GM19240 (cell line): ENCODE results near the gene ATAT1.

ENCODE experiments used
- DNase-seq: peaks from one replicate; pipeline ENCODE4 v3.0.0; 2011; ENCODE audit warnings: low spot score; ENCODE audit not compliant: insufficient read length

The ATAT1 gene

GRCh38 chr6:30613251-30614043, 13.2 kb upstream of the ATAT1 start:
- DNase-seq, result no peak

GRCh38 chr6:30614044-30614842, 12.4 kb upstream of the ATAT1 start:
- no peak for DNase-seq

DNA sequence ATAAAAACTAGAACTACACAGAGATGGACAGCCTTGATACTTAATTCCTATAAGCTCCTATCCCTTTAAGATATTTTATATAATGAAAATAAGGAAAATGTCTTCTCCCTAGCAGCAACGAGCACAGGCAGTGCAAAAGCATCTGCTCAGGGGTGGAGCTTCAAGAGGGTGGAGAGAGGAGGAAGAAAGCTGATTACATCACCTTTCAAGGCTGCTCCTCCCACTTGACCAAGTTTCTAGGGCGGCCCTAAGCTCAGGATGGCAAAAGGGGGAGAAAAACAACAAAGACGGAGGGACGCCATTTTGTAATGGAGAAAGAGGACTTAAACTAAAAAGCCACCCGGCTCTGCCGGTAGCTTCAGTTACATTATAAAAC, 11.8 kb upstream of the ATAT1 start:
- DNase-seq, result peak; percentile 65

DNA sequence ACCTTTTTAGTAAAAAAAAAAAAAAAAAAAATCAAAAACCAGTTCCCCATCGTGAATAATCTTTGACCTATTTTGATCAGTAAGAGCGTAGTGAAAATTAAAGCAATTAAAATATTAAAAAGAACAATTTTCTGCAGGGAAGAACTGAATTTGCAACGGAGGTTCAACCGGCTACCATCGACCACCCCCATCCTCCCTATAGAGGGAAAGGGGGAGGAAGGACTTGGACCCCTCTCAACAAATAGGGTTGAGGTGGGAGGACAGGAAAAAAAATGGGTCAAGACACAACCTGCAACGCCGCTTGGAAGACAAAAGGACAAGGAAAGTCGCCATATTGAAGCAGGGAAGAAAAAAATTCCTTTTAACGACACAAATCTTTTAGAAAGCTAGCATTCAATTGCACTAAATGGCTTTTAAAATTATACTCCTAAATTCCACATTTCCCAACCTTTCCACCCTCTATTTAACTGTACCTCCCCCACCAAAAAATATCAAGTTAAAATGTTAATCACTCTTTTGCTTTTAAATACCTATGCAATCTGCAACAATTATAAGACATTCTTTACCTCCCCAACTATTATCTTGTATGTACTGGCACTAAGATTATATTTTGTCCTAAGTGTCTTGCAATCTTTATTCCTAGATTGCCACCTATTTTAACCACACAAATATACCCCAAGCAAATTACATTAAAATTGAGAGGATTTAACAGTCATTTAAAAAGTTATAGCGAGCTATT, 11.3 kb upstream of the ATAT1 start:
- no peak for DNase-seq

GRCh38 chr6:30615958-30616810, 10.5 kb upstream of the ATAT1 start:
- no peak for DNase-seq

GRCh38 chr6:30616811-30617564, 9.7 kb upstream of the ATAT1 start, which contains the start of gene PPP1R10:
PPP1R10 (minus strand) TSS chr6:30617243; CDS start chr6:30609944, 7,299 bp downstream.
- peak; percentile 56 for DNase-seq

DNA sequence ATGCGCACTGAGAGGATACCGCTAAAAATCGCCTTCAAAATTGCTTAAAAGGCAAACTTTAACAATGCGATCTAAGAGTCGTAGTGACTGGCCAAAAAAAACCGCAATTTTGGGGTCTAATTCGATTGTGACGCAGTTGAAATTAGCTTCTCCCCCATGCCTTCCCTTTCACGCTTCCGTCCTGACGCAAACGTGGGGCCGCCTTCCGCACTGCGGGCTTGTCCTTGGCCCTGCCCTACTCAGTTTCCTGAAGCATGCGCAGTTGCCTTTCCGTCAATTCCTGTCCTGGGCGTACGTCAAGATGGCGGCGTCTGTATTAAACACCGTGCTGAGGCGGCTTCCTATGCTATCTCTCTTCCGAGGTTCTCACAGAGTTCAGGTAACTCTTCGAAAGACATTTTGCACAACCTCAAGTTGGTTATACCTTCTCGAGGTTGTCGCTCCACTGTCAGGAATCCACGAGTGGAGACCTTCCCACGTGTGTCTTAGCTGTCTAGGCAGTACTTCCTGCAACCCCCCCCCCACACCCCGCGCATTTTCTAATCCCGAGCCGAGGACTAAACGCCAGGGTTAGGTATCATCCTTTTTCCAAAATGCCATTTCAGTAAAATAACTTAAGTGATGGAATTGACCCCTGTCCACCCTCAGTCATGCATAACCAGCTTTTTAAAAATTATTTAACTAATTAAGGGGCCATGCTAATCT, 9.0 kb upstream of the ATAT1 start, which contains the start of gene MRPS18B:
Gene MRPS18B, plus strand, starts transcription at position 276 of the 705 bp plus-strand sequence. Its CDS starts 26 bp downstream, at position 302.
- DNase-seq, result peak; percentile 77

GRCh38 chr6:30618270-30618797, 8.3 kb upstream of the ATAT1 start:
- no peak for DNase-seq

GRCh38 chr6:30619561-30619960, 7.1 kb upstream of the ATAT1 start:
- DNase-seq, result no peak

- no peak for DNase-seq
These were observed 1.2 kb upstream of the ATAT1 start for GRCh38 chr6:30625511-30625910.

GRCh38 chr6:30635834-30636233, 9.2 kb downstream of the ATAT1 start:
- DNase-seq, result no peak

DNA sequence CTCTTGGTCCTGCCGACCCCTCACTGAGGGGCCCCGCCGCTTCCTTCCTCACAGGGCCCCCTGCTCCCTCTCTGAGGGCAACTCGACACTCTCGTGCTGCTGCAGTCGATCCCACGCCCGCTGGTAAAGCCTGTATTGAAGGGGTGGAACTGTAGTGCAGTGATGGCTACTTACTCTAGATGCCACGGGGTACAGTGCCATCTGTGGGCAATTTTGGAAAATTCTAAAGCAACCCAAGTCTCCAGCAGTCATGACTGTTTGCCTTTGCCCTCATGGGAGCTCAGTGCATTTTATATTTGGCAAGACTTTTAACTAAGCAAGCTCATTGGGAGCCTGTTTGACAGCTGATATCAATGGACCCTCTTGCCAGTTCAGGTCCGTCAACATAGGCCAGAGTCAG, 13.8 kb downstream of the ATAT1 start:
- DNase-seq, result no peak

DNA sequence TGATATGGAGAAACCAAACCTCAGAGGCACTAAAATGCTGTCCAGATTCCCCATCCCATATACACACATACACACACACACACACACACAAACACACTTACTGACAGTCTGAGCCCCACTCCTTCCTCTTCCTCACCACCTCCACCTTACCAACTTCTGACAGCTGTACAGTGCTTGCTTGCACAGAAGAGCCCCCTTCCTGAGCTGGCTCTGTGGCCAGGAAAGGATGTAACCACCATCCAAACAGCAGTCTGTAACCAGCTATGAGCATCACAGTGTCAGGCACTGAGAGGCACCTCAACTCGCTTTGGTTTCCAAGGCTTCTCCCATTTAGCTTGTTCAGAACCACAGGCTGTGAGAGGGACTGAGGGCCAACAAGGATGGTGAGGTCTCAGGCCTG, 14.4 kb downstream of the ATAT1 start:
- no peak for DNase-seq

DNA sequence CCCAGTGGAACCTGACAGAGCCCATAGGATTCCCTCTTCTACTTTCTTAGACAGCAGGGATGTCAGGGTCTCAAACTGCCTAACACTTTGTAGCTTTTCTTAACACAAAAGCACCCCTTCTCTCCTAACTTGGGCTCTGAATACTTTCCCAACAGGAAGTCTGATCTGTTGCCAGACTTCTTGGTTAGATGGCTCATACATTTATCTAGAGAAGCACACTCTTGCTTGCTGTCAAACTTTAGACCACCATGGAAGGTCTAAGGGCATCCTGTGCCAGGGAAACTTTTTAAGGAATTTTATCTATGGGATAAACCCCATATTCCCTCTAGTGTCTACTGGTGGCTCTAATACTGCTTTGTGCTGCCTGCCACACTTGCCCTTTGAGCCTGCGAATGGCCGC, 17.0 kb downstream of the ATAT1 start:
- DNase-seq, result no peak

- DNase-seq, result no peak
These were observed 18.1 kb downstream of the ATAT1 start for GRCh38 chr6:30644769-30645168.

DNA sequence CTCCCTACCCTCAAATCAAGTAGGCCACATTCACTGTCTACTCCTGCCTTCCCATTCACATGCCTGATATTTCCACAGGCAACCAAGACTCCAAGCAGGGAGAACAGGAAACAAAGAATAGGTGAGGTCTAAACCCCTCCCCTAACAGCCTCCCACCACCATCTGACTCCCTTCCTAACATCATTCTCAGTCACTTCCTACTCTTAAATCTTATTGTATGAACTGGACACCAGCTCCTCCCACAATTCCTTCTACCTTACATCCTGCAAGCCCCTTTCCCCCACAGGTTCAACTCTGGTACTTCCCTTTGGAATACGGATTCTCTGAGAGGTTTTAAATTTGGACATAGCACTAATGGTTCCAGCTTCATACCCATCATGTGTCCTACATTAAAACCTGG, 19.3 kb downstream of the ATAT1 start:
- no peak for DNase-seq

- DNase-seq, result peak; percentile 93
These were observed 20.0 kb downstream of the ATAT1 start, which contains the start of gene C6orf136 for GRCh38 chr6:30646450-30647241. C6orf136 (plus strand) TSS chr6:30647133; CDS start chr6:30647232, 99 bp downstream.
